NCI-H345 treated with DMSO at 0.1 percent for 48 hours (cell line): ENCODE data around the gene CCDC7.
"Not testable (repeated sequence)": the region's sequence is repeated elsewhere in the genome, so short reads cannot be mapped to it uniquely, and the experiment has no call there.

Source experiments
- DNase-seq: peaks from one replicate; lab custom pipeline; 2025; ENCODE audit not compliant: unreplicated experiment; lab: John Stamatoyannopoulos, UW

CCDC7 gene

DNA sequence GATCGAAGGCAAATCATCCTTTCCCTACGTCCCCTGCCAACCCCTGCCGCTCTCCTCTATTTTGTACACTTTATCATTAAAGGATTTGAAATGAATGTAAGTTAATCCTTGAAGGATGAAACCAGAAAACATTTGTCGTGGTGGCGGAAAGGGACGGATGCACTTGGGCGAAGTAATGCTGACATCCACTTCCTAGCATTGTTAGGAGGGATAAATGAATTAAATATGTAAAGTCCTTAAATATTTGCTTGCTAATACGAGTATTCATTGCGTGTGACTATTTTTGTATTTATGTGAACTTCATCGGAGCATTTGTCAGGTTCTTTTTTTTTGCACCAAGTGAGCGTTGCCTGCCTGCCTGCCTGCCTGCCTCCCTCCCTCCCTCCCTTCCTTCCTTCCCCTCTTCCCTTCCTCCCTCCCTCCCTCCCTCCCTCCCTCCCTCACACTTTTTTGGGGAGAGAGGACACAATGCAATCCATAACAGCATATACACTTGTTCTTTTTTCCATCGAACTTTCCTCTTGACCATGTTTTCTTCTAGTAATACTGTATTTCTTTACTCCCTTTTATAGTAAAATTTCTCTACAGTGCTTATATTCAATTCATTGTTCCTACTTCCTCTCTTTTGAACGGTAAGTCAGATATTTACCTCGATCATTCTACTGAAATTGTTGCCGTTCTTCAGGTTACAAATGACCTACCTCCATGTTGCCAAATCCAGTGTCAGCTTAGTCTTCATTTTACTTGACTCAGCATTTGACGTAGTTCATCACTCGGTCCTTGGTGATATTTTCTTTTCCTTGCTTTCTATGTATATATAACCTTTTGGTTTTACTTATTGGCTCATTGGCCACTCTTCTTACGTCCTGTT lies 831 bp downstream of the CCDC7 start:
- DNase-seq = peak; percentile 2

DNA sequence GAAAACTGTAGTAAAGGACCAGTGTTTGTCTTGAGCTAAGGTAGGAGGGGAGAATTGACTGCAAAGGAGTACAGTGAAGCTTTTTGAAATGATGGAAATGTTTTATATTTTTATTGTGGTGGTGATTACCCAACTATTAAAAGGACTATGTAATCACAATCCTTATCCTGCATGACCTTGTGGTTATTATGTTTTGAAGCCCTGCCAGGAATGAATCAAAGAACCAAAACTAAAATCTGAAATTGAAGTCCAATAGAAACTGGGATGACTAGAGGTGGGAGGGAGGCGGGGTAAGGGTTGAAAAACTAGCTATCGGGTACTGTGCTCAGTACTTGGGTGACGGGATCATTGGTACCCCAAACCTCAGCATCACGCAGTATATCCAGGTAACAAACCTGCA lies 8.2 kb downstream of the CCDC7 start:
- DNase-seq = no peak

DNA sequence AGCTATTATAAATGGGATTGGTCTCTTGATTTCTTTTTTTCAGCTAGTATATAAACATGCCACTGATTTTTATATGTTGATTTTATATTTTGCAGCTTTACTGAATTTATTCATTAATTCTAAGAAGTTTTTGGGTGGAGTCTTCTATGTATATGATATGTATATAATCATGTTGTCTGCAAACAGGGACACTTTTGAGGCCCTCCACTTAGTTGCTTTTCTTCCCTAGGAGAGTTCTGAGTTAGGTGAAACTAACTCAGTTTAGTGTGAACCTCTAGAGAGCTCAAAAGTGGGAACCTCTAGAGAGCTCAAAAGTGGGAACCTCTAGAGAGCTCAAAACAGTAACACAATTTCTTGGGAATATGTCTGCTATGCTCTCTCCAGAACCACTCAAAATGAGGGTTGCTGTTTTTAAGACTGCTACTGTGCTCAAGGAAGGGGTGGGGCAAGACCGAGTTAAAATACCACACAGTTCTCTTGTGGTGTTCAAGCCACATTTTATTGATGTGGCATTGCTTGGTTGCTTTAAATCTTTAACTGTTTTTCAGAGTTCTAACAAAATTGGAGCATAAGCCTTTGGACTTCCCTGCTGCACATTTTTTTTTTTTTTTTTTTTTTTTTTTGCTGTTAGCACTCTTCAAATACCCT lies 13.2 kb downstream of the CCDC7 start:
- no peak for DNase-seq

DNA sequence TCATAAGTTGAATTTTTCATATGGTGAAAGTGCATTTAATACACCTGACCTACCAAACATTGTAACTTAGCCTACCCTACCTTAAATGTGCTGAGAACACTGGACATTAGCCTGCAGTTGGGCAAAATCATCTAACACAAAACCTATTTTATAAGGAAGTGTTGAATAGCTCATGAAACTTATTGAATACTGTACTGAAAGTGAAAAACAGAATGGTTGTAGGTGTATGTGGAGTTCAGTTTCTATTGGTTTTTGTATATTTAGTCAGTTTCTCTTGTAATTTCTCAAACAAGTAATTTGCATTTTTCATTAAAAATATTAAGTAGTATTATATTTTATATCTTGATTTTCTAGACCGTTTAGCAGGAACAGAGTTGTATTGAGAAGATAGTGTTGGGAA lies 15.3 kb downstream of the CCDC7 start:
- no peak for DNase-seq

DNA sequence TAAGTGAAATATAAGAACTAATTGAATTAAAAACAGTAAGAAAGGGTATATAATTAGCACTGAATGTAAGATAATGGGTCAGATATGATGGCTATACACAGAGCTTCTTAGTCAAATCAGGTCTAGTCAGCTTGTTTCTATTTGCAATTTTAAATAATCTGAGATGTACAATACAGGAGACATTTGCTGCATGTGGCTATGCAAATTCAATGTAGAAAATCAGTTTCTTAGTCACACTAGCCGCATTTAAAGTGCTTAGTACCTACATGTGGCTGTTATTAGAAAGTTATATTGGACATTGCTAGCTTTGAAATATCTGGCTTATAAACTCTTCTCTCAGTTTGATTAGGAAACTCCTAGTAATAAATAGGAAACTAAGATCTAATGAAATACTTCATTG lies 25.3 kb downstream of the CCDC7 start:
- DNase-seq = no peak

DNA sequence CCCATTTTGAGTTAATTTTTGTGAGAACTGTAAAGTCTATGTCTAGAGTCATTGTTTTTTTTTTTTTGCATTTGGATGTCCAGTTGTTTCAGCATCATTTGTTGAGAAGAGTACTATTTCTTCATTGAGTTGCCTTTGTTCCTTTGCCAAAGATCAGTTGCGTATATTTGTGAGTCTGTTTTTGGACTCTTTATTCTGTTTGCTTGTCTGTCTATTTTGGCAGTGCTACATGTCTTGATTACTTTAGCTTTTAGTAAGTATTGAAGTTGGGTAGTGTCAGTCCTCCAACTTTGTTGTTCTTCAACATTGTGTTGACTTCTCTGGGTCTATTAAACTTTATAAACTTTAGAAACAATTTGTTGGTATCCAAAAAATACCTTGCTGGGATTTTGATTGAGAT lies 31.6 kb downstream of the CCDC7 start:
- DNase-seq = no peak

DNA sequence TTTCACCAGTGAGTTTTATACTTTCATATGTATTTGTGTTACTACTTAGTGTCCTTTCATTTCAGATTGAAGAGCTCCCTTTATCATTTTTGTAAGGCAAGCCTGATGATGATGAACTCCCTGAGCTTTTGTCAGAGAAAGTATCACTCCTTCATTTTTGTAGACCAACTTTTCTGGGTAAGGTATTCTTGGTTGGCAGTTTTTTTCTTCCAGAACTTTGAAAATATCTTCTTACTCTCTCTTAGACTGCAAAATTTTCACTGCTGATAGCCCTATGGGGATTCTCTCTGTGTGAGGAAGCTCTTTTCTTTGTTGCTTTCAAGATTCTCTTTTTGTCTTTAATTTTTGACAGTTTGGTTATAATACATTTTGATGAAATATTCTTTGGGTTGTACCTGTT lies 35.7 kb downstream of the CCDC7 start:
- no peak for DNase-seq

DNA sequence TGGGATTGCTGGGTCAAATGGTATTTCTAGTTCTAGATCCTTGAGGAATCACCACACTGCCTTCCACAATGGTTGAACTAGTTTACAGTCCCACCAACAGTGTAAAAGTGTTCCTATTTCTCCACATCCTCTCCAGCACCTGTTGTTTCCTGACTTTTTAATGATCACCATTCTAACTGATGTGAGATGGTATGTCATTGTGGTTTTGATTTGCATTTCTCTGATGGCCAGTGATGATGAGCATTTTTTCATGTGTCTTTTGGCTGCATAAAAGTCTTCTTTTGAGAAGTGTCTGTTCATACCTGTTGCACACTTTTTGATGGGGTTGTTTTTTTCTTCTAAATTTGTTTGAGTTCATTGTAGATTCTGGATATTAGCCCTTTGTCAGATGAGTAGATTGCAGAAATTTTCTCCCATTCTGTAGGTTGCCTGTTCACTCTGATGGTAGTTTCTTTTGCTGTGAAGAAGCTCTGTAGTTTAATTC lies 37.1 kb downstream of the CCDC7 start:
- DNase-seq = not testable (repeated sequence)

DNA sequence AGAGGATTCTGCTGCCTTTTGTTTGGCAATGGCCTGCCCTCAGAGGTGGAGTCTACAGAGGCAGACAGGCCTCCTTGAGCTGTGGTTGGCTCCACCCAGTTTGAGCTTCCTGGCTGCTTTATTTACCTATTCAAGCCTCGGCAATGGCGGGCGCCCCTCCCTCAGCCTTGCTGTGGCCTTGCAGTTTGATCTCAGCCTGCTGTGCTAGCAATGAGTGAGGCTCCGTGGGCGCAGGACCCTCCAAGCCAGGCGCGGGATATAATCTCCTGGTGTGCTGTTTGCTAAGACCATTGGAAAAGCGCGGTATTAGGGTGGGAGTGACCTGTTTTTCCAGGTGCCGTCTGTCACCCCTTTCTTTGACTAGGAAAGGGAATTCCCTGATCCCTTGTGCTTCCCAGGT lies 42.1 kb downstream of the CCDC7 start:
- DNase-seq = not testable (repeated sequence)

DNA sequence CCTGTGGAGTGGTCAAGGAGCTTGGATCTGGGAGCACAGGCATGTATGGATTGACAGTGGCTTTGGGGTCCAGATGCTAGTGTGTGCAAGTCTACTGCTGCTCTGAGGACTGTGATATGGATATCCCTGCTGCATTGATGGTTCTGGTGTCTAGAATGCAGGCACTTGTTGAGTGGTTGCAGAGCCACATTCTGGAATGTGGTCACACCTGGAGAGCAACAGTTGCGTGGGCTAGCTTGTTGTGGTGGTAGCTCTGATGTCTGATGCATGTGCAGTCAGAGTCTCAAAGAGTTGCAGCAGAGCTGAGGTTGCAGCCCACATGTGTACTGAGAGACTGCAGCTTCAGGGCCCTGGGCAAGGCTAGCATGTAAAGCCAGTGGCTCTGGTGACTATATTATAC lies 43.2 kb downstream of the CCDC7 start:
- DNase-seq = no peak

DNA sequence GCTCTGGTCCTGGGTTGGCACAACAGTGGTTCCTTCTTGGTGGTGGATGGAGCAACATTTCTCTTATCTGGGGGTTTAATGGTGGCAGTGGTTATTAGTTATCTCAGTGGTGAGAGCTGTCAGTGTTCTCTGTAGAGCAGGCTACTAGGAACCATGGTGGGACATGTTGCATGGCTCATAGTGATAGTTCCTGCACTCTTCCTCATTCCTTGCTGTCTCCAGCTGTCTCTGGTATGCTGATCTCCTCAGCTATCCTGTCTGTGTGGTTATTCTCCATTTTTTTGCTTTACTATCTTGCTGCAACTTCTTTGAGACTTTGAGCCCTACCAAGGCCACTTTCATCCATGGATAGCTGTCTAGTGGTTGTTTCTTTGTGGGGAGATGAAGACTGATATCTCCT lies 44.0 kb downstream of the CCDC7 start:
- DNase-seq = no peak

DNA sequence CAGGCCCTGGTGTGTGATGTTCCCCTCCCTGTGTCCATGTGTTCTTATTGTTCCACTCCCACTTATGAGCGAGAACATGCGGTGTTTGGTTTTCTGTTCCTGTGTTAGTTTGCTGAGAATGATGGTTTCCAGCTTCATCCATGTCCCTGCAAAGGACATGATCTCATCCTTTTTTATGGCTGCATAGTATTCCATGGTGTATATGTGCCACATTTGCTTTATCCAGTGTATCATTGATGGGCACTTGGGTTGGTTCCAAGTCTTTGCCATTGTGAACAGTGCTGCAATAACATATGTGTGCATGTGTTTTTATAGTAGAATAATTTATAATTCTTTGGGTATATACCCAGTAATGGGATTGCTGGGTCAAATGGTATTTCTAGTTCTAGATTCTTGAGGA lies 48.6 kb downstream of the CCDC7 start:
- not testable (repeated sequence) for DNase-seq

DNA sequence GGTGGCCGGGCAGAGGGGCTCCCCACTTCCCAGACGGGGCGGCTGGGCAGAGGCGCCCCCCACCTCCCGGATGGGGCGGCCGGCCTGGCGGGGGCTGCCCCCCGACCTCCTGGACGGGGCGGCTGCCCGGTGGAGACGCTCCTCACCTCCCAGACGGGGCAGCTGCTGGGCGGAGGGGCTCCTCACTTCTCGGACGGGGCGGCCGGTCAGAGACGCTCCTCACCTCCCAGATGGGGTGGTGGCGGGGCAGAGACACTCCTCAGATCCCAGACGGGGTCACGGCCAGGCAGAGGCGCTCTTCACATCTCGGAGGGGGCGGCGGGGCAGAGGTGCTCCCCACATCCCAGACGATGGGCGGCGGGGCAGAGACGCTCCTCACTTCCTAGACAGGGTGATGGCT lies 54.2 kb downstream of the CCDC7 start:
- not testable (repeated sequence) for DNase-seq

DNA sequence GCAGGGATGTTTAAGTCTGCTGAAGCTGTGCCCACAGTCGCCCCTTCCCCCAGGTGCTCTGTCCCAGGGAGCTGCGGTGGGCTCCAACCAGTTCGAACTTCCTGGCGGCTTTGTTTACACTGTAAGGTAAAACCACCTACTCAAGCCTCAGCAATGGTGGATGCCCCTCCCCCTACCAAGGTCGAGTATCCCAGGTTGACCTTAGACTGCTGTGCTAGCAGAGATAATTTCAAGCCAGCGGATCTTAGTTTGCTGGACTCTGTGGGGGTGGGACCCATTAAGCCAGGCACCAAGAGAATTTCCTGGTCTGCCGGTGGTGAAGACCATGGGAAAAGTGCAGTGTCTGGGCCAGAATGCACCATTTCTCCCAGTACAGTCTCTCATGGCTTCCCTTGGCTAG lies 56.0 kb downstream of the CCDC7 start:
- no peak for DNase-seq

DNA sequence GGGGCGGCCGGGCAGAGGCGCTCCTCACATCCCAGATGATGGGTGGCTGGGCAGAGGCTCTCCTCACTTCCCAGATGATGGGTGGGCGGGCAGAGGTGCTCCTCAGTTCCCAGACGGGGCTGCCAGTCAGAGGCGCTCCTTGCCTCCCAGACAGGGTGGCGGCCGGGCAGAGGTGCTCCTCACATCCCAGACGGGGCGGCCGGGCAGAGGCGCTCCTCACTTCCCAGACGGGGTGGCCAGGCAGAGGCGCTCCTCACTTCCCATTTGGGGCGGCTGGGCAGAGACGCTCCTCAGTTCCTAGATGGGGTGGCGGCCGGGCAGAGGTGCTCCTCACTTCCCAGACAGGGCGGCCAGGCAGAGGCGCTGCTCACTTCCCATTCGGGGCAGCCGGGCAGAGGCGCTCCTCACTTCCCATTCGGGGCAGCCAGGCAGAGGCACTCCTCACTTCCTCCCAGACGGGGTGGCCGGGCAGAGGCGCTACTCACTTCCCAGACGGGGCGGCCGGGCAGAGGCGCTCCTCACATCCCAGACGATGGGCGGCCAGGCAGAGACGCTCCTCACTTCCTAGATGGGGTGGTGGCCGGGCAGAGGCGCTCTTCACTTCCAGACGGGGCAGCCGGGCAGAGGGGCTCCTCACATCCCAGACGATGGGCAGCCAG lies 60.0 kb downstream of the CCDC7 start:
- not testable (repeated sequence) for DNase-seq

DNA sequence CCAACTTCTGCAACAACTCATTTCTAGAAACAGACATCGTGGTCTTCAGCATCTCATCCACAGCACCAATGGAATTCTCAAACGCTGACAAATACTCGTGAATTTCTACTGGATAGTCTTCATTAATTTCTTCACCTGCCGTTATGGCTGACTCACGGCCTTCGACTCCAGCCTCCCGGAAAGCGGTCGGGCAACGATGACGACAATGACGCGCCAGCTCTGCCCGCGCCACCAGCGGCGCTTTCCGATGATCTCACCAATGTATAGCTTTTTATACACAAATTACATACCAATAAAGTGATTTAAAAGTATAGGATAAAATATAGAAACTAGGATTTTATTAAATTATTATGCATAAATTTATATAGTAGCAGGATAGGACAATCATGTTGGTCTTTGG lies 65.7 kb downstream of the CCDC7 start:
- no peak for DNase-seq

DNA sequence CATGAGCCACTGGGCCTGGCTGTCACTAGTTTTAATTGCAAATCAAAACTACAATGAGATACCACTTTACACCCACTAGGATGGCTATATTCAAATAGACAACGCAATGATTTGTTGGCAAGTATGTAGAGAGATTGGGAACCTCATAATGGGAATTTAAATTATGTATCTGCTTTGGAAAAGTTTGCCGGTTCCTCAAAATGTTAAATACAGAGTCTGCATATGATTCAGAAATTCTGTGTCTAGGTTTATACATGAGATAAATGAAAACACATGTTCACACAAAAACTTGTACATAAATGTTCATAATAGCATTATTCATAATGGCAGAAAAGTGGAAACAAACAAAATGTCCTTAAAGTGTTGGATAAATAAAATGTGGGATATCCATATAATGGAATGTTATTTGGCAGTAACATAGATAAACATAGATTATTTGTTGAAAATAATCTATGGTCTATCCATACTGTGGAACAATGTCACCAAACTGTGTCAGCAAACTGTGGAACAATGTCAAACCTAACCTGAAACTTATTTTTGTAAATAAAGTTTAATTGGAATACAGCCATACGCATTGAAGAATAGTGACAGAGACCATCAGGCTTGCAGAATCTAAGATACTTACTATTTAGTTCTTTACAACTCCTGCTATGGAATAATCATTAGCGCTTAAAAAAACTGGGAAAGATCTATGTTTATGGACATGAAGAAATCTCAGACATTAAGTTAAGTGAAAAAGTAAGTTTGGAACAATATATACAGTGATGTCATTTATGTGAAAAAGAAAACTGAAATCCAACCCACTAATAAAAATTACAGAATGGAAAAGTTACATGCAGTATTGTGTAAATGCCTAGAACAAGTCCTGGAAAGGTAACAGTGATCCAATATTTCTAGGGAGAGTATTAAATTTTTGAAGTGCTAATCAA lies 70.9 kb downstream of the CCDC7 start:
- no peak for DNase-seq

DNA sequence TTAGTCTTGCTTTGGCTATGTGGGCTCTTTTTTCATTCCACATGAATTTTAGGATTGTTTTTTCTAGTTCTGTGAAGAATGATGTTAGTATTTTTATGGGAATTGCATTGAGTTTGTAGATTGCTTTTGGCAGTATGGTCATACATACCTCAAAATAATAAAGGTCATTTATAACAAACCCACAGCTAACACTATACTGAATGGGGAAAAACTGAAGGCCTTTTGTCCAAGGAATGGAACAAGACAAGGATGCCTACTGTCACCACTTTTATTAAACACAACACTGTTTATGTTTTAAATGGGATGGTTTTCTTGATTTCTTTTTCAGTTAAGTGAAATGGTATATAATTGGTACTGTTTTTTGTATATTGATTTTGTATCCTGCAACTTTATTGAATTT lies 84.3 kb downstream of the CCDC7 start:
- DNase-seq = no peak

DNA sequence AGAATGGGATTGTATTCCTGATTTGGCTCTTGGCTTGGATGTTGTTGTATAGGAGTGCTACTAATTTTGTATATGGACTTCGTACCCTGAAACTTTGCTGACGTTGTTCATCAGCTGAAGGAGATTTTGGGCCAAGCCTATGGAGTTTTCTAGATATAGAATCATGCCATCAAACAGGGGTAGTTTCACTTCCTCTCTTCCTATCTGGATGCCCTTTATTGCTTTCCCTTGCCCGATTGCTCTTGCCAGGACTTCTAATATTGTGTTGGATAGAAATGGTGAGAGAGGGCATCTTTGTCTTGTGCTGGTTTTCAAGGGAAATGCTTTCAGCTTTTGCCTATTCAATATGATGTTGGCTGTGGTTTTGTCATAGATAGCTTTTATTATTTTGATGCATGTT lies 92.3 kb downstream of the CCDC7 start:
- DNase-seq = no peak

DNA sequence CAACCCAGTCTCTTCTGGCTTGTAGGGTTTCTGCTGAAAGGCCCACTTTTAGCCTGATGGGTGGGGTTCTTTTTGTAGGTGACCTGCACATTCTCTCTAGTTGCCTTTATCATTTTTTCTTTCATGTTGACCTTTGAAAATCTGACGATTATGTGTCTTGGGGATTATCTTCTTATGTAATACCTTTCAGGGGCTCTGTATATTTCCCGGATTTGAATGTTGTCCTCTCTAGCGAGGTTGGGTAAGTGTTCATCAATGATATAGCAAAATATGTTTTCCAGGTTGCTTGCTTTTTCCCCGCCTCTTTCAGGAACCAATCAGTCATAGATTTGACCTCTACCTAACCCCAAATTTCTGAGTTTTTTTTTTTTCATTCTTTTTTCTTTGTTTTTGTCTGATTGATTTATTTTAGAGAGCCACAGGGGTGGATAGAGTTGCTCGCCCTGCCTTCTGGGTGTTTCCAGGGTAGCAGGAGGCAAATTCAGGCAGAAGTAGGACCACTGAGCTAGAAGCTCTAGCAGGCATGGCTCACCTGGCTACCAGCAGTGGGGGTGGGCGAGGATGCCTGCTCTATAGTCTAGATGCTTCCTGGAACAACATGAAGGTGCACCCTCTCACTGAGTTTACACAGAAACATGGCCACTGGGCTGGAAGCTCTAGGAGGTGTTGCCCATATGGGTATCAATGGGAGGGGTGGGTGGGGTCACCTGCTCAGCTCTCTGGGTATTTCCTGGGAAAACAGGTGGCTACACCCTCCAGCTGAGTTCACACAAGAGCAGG lies 94.9 kb downstream of the CCDC7 start:
- DNase-seq = no peak
